Cerebellar nuclear complex (tissue), 1 donor: ENCODE data around the gene ARSJ.
"Not testable (repeated sequence)": the region's sequence is repeated elsewhere in the genome, so short reads cannot be mapped to it uniquely, and the experiment has no call there.

Experiments used
- DNase-seq, 2 experiments: peaks; one replicate each; lab custom pipeline; 2025; lab: John Stamatoyannopoulos, UW

ARSJ gene

DNA sequence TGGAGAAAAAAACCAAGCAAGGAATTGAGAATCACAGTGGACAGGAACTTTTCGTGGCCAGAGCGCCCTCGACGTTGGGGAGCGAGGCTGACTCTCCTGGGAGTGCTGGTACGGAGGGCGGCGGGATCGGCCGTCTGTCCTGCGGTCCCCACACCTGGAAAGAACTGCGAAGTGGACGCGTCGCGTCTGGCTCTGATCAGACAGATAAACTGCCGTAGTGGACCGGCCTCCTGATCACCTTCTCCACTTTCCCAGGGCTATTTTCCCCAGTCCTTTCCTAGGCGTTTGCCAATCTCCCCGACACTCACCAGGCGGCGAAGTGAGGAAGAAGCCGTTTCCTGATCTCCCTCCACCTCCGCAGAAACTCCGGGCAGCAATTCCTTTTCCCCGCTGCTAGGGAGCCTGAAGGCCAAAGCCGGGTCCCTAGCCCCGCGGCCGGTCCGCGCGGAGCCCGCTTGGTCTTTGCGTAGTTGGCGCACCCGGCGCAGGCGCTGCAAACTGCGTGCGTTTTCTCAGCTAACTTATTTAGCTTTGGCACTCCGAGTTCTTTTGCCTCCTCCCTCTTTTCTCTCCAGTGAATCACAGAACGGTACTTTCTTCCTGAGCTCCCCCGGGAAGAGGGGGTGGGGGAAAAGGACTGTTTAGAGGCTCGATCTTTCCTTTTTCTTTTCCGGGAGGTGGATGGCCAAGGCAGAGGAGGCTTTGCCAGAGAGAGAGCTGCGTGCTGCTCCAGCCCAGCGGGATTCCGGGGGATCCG lies at the start of gene ARSJ:
TSS of gene ARSJ (minus strand) at position 500 of the 757 bp plus-strand sequence. CDS start 813 bp downstream, outside the sequence.
- no peak for DNase-seq

DNA sequence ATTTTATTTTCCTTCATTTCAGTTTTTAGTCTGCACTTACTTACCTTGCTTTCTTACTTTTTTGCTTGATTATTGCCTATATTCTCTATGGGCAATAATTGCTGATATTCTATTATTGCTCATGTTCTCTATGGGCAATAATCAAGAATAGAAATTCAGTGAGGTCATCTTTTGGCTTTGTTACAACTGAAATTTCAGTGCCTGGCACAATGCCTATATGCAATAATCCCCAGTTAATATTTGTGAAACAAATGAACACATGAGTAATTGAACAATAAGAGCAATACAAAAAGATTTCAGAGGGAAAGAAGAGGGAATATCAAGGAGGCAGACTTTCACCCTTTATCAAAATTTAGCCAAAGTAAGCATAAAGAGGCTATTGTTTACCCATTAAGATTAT lies 48.6 kb upstream of the ARSJ start:
- no peak for DNase-seq

DNA sequence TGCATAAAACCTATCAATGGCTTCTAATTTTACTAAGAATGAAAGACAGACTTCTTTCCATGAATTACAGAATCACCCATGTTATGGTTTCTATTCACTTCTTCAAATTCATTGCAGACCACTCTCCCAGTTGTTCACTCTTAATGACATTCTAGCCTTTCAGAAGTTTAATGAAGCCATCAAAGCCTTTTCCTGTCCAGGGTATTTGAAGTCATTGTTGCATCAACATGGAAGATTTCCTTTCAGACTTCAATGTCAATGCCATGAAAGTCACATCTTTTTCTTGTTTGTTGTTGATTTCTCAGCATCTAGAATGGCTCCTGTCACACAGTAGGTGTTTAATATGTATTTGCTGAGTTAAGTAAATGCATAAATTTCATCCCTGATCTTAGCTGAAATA lies 48.1 kb upstream of the ARSJ start:
- no peak for DNase-seq

DNA sequence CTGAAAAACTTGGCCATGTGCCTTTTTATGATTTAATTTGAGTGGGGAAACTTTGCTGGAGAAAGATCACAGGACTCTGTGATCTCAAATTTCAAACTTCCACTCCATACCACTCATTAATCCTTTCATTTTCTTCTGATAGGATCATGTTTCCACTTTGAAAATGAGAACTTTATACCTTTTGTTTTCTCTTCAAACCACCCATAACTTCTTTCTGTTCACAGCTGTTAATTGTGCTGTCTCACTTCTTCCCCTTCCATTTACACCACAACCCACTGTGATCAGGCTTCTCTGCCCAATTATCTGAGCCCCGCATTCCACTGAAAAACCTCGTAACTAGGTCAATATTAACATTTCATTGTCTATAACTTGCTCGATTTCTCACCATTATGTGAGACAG lies 47.0 kb upstream of the ARSJ start:
- DNase-seq, result no peak

DNA sequence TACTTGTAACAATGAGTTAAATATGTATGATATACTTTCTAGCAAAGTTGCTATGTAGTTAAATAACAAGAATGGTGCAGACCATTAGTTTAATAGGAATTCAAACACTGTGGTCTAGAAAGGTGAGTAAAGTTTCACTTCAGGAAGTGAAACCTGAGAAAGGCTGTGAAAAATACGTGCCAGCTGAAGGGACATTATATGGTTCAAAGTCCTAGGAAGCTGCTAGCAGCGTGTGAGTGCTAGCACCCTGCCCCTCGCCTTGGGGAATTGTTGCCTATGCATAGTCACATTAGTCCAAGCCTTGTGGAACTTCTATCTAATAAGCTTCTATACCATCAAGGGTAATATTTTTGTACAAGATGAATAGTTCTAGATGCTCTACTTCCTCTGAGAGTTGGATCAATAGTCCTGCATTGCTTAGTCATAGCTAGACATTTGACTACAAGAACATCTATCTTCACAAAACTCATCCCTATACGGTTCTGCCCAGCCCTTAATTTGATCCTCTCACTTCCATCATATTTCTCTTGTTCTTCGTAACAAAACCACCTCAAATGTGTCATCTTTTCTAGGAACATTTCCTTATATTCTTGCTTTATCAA lies 45.8 kb upstream of the ARSJ start:
- DNase-seq, result no peak

DNA sequence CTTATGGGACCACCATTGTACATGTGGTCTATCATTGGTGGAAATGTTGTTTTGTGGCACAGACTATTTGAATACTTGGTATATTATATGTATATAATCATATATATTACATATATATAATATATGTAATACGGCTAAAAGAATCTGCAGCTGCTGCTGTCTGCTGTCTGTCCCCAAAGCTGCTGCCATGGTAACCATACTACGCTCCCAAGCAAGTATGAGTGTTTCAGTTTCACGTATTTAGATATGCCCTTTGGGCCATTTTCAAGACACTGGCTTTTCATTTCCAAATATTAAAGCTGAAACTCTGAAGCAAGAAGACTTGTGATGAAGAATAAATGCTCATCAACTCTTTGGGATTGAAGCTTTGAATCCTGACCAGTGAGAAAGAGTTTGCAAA lies 42.0 kb upstream of the ARSJ start:
- DNase-seq, result no peak

DNA sequence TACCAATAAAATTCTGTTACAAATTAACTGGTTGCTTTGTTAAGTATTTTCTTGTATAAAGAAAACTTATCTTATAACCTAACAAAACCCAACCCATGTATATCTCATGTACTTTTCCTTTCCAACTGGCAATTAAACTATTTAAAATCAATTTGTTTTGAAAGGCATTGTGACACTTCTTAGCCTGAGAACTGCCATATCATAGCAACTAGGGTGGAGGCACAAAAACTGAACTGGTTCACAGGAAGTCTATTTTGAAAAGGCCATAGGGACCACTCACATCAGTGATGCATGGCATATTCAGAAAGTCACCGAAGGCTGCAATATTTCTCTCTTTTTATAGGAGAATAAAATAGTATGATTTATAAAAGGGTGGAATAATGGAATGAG lies 40.5 kb upstream of the ARSJ start:
- no peak for DNase-seq

DNA sequence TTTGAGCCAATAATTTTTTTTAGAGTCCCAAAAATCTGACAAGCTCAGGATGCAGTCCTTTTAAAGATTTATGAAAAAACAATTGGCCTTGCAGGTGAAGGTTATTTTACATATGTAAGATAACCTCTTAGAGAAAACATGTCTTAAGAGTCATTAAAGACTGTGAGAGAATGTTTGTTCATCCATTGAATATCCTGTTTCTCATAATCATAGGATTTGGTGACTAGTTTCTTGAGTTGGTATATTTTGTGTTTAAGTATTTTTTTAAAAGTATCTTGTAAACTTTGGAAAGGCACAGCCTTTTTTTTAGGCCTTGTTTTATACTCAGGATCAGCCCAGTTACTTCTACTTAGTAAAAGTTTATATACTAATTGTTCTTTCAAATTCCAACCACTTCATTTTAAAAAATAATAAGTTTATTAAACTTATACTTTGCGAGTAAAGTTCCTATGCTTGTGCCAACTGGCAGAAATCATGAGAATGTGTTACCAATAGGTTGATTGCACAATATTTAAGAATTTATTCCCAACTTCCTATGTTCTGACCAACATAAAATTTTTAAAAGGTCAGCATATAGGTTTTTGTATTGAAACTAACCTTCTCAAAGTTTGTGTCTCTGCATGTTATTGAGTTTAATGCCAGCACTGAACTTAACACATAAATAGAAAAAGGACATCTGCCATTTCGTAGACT lies 40.0 kb upstream of the ARSJ start:
- no peak for DNase-seq

DNA sequence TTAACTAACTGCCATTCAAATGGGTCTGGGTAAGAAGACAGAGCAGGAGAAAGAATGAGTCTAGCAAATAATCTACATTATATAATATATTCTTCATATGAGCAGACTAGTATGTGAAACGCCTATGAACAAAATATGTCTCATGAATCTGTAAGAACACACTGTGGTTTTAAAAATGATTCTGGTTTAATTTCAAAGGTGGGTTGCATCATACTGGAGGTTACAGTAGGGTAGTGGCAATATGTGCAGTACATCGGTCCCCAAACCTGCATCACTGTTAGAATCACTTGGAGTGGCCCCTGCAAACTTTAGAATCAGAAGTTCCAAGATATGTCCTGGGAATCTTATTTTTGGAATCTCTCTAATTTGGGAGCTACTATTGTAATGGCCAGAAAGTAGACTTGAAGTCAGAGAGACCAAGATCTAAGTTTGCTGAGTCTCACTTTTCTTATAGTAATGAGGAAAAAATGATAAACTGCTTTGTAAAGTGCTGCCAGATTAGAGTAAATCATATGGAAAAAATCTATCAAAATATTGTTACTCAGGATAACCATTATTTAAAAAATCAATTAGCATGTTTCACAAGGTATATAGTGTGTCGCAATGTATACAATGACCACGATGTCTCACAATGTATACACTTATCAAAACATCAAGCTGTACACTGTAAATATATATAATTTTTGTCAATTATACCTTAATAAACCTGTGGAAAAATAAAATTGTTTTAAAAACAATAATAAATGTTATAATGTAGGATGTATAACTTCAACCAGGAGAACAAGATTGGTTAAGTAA lies 37.9 kb upstream of the ARSJ start:
- DNase-seq, result no peak

DNA sequence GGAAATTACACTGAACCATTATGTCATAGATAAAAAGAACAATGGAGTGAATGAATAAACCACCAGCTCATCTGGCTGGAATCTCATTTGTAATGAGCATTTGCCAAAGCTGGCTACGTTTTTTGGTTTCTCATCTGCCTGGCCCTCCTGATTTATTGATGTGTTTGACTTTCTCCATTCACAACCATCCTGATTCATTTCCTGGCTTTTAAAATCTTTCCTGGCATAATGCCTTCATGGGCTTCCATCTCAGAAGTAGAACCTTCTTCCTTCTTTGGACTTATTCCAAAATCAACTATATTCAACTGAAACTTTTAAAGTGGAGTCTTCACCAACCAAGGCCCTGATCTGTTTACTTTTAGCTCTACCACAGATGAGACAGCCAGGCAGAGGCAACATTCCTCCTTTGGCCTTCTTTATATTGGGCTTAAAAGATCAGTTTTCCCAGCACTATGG lies 36.0 kb upstream of the ARSJ start:
- DNase-seq, result no peak

DNA sequence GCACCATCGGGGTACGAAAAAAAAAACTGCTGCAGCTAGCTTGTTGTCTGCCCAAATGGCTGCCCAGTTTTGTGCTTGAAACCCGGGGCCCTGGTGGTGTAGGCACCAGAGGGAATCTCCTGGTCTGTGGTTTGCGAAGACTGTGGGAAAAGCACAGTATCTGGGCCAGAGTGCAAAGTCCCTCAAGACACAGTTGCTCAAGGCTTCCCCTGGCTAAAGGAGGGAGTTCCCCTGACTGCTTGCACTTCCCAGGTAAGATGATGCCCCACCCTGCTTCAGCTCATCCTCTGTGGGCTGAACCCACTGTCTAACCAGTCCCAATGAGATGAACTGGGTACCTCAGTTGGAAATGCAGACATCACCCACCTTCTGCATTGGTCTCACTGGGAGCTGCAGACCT lies 33.8 kb upstream of the ARSJ start:
- DNase-seq, result not testable (repeated sequence)

DNA sequence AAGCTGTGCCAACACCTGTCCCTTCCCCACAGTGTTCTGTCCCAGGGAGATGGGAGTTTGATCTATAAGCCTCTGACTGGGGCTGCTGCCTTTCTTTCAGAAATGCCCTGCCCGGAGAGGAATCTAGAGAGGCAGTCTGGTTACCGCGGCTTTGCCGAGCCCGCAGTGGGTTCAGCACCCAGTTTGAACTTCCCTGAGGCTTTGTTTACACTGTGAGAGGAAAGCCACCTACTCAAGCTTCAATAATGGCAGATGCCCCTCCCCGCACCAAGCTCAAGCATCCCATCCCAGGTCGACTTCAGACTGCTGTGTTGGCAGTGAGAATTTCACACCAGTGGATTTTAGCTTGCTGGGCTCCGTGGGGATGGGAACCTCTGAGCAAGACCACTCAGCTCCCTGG lies 33.3 kb upstream of the ARSJ start:
- DNase-seq, result no peak

DNA sequence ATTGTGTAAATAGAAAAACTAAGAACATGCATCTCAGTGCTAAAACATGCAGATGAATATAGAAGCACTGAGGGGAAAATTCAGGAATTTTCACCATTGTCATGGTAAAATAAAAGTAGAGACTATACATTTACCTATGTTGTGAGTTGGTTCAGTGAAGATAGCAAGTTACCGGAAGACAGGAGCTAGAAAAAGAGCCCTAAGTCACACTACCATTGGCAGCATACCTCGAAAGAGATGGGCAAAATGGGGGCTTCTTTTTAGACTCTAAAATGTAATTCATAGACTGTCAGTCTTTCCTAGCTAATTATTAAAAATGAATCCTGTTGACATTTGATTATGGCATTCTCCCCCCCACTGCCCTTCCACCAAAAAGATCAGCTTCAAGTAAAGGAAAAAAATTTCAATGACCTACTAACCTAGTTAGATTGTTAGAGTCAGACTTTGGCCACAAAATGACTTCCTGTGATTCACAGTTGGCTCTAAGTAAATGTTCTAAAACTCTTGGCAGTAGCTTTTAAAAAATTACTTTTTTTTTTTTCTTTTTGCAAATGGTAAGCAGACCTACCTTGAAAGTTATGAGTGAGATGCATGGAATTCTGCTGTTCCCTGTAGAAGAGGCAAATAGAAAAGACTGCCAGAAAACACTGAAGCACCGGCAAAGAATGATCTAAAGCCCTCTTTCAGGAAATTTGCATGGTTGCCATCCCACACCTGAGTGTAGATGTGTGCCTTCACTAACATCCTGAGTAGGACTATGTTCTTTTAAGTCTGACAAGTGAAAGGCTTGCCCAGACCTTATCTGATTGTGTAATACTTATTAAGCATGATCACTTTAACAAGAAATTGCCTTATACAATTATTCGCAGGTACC lies 26.4 kb upstream of the ARSJ start:
- DNase-seq, result no peak

DNA sequence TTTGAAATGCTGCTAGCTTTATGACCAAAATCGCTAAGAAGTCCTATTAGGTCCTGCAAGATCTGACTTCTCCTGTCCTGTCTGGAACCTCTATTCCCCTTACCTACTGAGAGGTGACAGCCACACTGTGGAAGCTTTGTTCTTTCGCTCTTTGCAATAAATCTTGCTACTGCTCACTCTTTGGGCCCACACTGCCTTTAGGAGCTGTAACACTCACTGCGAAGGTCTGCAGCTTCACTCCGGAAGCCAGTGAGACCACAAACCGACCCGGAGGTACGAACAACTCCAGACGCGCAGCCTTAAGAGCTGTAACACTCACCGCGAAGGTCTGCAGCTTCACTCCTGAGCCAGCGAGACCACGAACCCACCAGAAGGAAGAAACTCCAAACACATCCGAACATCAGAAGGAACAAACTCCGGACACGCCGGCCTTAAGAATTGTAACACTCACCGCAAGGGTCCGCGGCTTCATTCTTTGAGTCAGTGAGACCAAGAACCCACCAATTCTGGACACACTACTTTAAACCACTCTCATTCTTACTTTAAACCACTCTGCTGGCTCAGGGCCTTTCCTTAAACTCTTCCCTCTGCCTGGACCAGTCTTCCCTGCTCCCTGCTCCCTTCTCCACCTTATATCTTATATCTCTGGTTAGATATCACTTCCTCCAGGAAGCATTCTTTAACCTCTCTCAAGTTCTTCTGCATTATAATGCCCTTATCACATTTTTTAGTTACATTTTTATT lies 25.2 kb upstream of the ARSJ start:
- not testable (repeated sequence) for DNase-seq

DNA sequence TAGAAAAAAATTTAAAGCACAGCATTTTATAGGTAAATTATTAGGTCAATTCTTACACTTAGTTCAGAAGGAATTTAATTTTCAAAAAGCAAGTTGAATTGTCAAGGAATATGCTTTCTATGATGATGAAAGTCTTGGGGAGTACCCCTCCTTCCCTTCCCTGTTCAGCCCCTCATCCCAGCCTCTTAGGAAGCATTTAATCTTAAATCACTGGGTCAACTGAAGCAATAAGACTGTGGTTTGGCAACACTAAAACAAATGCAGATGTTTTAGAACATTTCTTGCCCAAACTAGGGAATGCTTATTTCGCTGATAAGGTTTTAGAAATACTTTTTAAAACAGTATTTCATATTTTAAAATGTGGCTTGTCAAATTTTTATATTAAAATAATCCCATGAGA lies 19.1 kb upstream of the ARSJ start:
- DNase-seq, result no peak

DNA sequence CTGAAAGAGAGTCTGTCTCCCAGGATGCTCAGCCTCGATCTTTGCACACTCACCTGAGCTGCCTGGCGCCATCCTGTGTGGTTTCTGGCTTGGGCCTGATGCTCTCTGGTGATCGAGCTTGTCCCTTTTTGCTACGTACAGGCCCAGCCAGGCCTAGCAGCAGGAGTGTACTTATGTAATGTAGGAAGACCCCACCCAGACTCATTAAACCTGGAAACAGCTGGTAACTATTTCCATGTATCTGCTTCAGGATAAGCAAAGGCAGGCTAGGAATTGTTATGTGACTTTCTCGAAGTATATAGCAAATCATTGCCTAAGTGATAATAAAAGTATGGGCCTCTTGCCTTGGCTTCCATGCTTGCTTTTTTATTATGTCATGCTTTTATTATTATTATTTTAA lies 18.6 kb upstream of the ARSJ start:
- no peak for DNase-seq

DNA sequence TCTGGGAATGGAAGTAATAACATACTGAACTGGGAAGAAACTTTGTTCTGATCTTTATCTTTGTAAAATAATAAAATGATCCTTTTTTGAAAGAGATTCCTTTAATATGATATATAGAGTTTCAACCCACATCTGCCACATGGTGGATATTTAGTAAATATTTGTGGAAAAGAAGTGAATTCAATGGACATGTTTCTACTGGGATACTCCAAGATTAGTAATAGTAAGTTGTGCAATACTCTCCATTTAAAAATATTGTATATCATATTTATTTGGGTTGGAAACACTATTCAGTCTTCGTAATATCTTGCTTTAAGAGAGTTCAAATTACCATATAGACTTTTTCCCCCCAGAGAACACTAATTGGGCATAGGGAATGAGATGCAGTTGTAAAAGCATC lies 17.8 kb upstream of the ARSJ start:
- DNase-seq, result no peak

DNA sequence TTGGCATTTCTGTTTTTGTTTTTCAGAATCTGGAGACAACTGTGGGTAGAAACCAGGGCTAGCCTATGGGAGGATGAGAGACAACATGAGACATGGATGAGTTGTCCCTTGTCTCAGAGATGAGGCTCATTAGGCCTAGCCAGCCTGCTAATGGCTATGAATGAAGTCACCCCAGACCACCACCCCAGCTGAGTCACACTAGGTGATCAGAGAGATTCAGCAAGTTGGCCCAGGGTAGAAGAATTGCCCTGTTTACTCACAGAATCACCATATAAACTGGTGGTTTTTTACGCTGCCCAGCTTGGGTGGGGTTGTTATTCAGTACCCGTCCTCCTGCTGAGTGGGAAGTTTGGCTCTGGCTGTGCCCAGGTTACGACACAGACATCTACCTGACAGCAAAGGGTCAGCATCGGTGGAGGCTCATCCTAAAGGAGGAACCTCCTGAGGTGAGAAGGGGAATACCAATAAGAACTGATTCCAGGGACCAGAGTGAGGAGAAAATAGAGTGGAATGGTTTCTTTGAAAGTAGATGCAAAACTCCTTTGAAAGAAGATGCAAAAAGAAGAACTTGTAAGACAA lies 17.2 kb upstream of the ARSJ start:
- no peak for DNase-seq

DNA sequence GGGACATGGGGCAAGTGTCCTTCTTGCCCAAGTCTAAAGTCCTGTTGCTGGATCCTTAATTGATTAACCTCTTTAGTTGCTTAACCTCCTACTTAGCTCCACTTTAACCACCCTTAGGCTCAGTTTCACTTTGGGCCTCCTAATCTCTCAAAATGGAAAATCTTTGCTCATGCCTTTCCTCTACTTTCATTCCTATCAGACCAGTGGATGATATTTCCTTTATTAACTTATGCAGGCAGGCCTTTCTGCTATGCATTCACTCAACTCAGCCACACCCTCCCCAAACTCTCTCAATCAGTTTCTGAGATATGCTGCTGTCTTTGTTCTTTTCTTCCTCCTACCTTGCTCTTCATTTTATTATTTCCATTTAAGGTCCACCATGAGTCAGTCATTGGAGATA lies 14.4 kb upstream of the ARSJ start:
- no peak for DNase-seq

DNA sequence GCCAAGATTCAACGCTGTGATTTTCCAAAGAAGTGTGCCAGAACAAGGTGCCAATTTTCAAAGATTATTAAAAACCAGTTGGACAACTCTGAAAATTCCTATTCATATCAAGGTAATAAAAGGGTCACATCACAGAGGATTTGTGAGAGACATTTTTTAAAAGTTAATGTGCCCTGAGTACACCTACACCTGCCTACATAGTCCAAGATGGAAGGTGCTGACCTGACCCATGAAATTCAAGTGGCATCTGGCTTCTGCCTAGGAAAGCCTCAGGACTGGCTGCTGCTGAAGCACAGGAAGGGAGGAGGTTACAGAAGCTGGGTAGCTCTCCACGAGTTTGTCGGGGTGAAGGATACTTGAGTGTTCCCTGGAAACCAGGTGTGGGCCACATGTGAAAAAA lies 11.4 kb upstream of the ARSJ start:
- no peak for DNase-seq
